Stimulated activated CD8-positive, alpha-beta memory T cell treated with anti-CD3 and anti-CD28 coated beads, Interleukin-2, amount 100 ng/mL, for 48 hours (primary cell): ENCODE results near the gene NIM1K.
"Not testable (repeated sequence)": the region's sequence is repeated elsewhere in the genome, so short reads cannot be mapped to it uniquely, and the experiment has no call there.

Experiments used
- DNase-seq, 2 donors: peaks; one replicate each; pipeline ENCODE4 v3.0.0-alpha.2; 2020; ENCODE audit warnings: low read depth in 2 of 2

Gene NIM1K

GRCh38 chr5:43190755-43191603 is 1.0 kb upstream of the NIM1K start:
- no peak for DNase-seq

GRCh38 chr5:43192558-43193180 is 644 bp downstream of the NIM1K start:
- DNase-seq, result peak in 1 of 2 donors; percentile 10

GRCh38 chr5:43193181-43193893 is 1.3 kb downstream of the NIM1K start:
- DNase-seq, result peak in 1 of 2 donors; percentile 23

- DNase-seq, result no peak
Measured at GRCh38 chr5:43193894-43194265, 1.9 kb downstream of the NIM1K start.

GRCh38 chr5:43195670-43196265 is 3.7 kb downstream of the NIM1K start:
- no peak for DNase-seq

- DNase-seq, result no peak
Measured at GRCh38 chr5:43197535-43197934, 5.5 kb downstream of the NIM1K start.

GRCh38 chr5:43201442-43201841 is 9.4 kb downstream of the NIM1K start:
- not testable (repeated sequence) for DNase-seq

- DNase-seq, result no peak
Measured at GRCh38 chr5:43202380-43202779, 10.4 kb downstream of the NIM1K start.

GRCh38 chr5:43203373-43203772 is 11.3 kb downstream of the NIM1K start:
- no peak for DNase-seq

GRCh38 chr5:43204958-43205357 is 12.9 kb downstream of the NIM1K start:
- DNase-seq, result no peak

- no peak for DNase-seq
Measured at GRCh38 chr5:43207601-43208000, 15.6 kb downstream of the NIM1K start.

GRCh38 chr5:43208658-43209057 is 16.6 kb downstream of the NIM1K start:
- DNase-seq, result no peak

GRCh38 chr5:43209060-43209459 is 17.0 kb downstream of the NIM1K start:
- DNase-seq, result no peak

GRCh38 chr5:43209833-43210232 is 17.8 kb downstream of the NIM1K start:
- no peak for DNase-seq

- DNase-seq, result no peak
Measured at GRCh38 chr5:43210570-43210969, 18.5 kb downstream of the NIM1K start.

GRCh38 chr5:43213951-43214350 is 21.9 kb downstream of the NIM1K start:
- DNase-seq, result no peak

GRCh38 chr5:43215073-43215631 is 23.1 kb downstream of the NIM1K start:
- no peak for DNase-seq

- DNase-seq, result no peak
Measured at GRCh38 chr5:43216941-43217340, 24.9 kb downstream of the NIM1K start.

- DNase-seq, result no peak
Measured at GRCh38 chr5:43219120-43219519, 27.1 kb downstream of the NIM1K start.

- DNase-seq, result no peak
Measured at GRCh38 chr5:43221502-43221901, 29.5 kb downstream of the NIM1K start.

- DNase-seq, result no peak
Measured at GRCh38 chr5:43225649-43226245, 33.7 kb downstream of the NIM1K start.

- DNase-seq, result no peak
Measured at GRCh38 chr5:43227655-43228054, 35.6 kb downstream of the NIM1K start.
